ENCODE measurements around the gene CTXND1. TPM values are rescaled to one million over a fixed set of nuclear protein-coding genes. Genes with fewer than 3 reads are reported as not detected.

CTXND1 gene
- total RNA-seq, 2 donors from 2014 or later, result 0.04 TPM; not detected in 1

GRCh38 chr15:80161468-80162016 is 90.5 kb downstream of the CTXND1 start:
- H3K36me3 ChIP-seq (ENCODE audit: control insufficient read depth, insufficient read depth, low read length), result no peaks in the 10 kb centered on the region
- H3K36me3 Mint-ChIP-seq (ENCODE audit: low read depth), result peaks cover 17% of the 10 kb centered on the region
- no peak overlapping the region for H3K4me3 ChIP-seq (ENCODE audit: low read length)
- H3K4me1 Mint-ChIP-seq, result no peaks in the 10 kb centered on the region
- H3K9ac ChIP-seq (ENCODE audit: extremely low read depth, low read length, poor library complexity, severe bottlenecking), result no peak overlapping the region
- no peak for TF ChIP-seq CTCF (conservative IDR thresholded peaks at IDR 0.05)
- H3K4me3 Mint-ChIP-seq, result no peak overlapping the region
- no peak overlapping the region for H3K27ac ChIP-seq (ENCODE audit: low read depth, low read length)
- H3K9me3 ChIP-seq (ENCODE audit: control insufficient read depth, low read length), result no peaks in the 10 kb centered on the region
- no peaks in the 10 kb centered on the region for H3K9me3 Mint-ChIP-seq
- no peaks in the 10 kb centered on the region for H3K27me3 Mint-ChIP-seq (ENCODE audit: insufficient read depth)
- DNase-seq, result no peak
- H3K4me1 ChIP-seq (ENCODE audit: control insufficient read depth, insufficient read depth, low read length), result no peaks in the 10 kb centered on the region
- peak overlapping the region; percentile 50 for H3K27ac Mint-ChIP-seq
- 95% methylated on average over 6 of the region's 6 CpGs for WGBS, 2 experiments (ENCODE audit: insufficient coverage in 1 of 2, insufficient read length in 1 of 2)
- no peaks in the 10 kb centered on the region for H3K27me3 ChIP-seq (ENCODE audit: control insufficient read depth, insufficient read depth, low read length, poor library complexity, severe bottlenecking)

GRCh38 chr15:80160570-80161156 is 91.3 kb downstream of the CTXND1 start:
- H3K4me3 ChIP-seq (ENCODE audit: low read length), result no peak overlapping the region
- no peaks in the 10 kb centered on the region for H3K9me3 Mint-ChIP-seq
- H3K9me3 ChIP-seq (ENCODE audit: control insufficient read depth, low read length), result no peaks in the 10 kb centered on the region
- H3K4me3 Mint-ChIP-seq, result no peak overlapping the region
- no peak overlapping the region for H3K9ac ChIP-seq (ENCODE audit: extremely low read depth, low read length, poor library complexity, severe bottlenecking)
- H3K4me1 Mint-ChIP-seq, result no peaks in the 10 kb centered on the region
- no peak for TF ChIP-seq CTCF (conservative IDR thresholded peaks at IDR 0.05)
- H3K36me3 ChIP-seq (ENCODE audit: control insufficient read depth, insufficient read depth, low read length), result no peaks in the 10 kb centered on the region
- DNase-seq, result no peak
- peaks cover 17% of the 10 kb centered on the region for H3K36me3 Mint-ChIP-seq (ENCODE audit: low read depth)
- H3K27me3 Mint-ChIP-seq (ENCODE audit: insufficient read depth), result no peaks in the 10 kb centered on the region
- H3K27me3 ChIP-seq (ENCODE audit: control insufficient read depth, insufficient read depth, low read length, poor library complexity, severe bottlenecking), result no peaks in the 10 kb centered on the region
- H3K4me1 ChIP-seq (ENCODE audit: control insufficient read depth, insufficient read depth, low read length), result no peaks in the 10 kb centered on the region
- H3K27ac ChIP-seq (ENCODE audit: low read depth, low read length), result no peak overlapping the region
- H3K27ac Mint-ChIP-seq, result no peak overlapping the region
- 88 to 91% methylated on average over 4 to 7 of the region's 7 CpGs for WGBS, 2 experiments (ENCODE audit: insufficient coverage in 1 of 2, insufficient read length in 1 of 2)

GRCh38 chr15:80159811-80160569 is 92.0 kb downstream of the CTXND1 start:
- no peak overlapping the region for H3K27ac Mint-ChIP-seq
- no peak overlapping the region for H3K4me3 Mint-ChIP-seq
- Histone ChIP-seq H3K4me1 (ENCODE audit: control insufficient read depth, insufficient read depth, low read length) (no peaks in the 10 kb centered on the region), H3K9me3 (ENCODE audit: control insufficient read depth, low read length) (no peaks in the 10 kb centered on the region), H3K36me3 (ENCODE audit: control insufficient read depth, insufficient read depth, low read length) (no peaks in the 10 kb centered on the region), H3K27ac (ENCODE audit: low read depth, low read length) (no peak overlapping the region), H3K27me3 (ENCODE audit: control insufficient read depth, insufficient read depth, low read length, poor library complexity, severe bottlenecking) (no peaks in the 10 kb centered on the region), H3K4me3 (ENCODE audit: low read length) (no peak overlapping the region), H3K9ac (ENCODE audit: extremely low read depth, low read length, poor library complexity, severe bottlenecking) (no peak overlapping the region)
- 94 to 100% methylated on average over 7 to 12 of the region's 12 CpGs for WGBS, 2 experiments (ENCODE audit: insufficient coverage in 1 of 2, insufficient read length in 1 of 2)
- H3K9me3 Mint-ChIP-seq, result no peaks in the 10 kb centered on the region
- peaks cover 17% of the 10 kb centered on the region for H3K36me3 Mint-ChIP-seq (ENCODE audit: low read depth)
- no peak for TF ChIP-seq CTCF (conservative IDR thresholded peaks at IDR 0.05)
- no peaks in the 10 kb centered on the region for H3K4me1 Mint-ChIP-seq
- H3K27me3 Mint-ChIP-seq (ENCODE audit: insufficient read depth), result no peaks in the 10 kb centered on the region
- no peak for DNase-seq

Data from endodermal cell (in vitro differentiated cells).